Measurements from ENCODE around the gene MRPL55.

GRCh38 chr1:228068359-228068758 lies 40.7 kb downstream of the MRPL55 start:
- TF ChIP-seq RARB (CRISPR knock-in tag; IDR thresholded peaks at IDR 0.05) (no peak), PATZ1 (CRISPR knock-in tag; IDR thresholded peaks at IDR 0.05; ENCODE audit: borderline replicate concordance) (no peak), TSHZ2 (CRISPR knock-in tag; IDR thresholded peaks at IDR 0.05) (no peak), BACH2 (CRISPR knock-in tag; IDR thresholded peaks at IDR 0.05; ENCODE audit: borderline replicate concordance) (no peak)

Measured in SK-N-SH treated with all-trans-retinoic acid at 6 μM for 48 hours (cell line).